Measurements from ENCODE around the gene NIN.

Gene NIN

GRCh38 chr14:50792051-50792477, 38.9 kb downstream of the NIN start:
- no peak for TF ChIP-seq USF1 (IDR thresholded peaks at IDR 0.05)
- no peak for TF ChIP-seq CEBPB (IDR thresholded peaks at IDR 0.05)
- no peak for TF ChIP-seq CREB1 (IDR thresholded peaks at IDR 0.05; ENCODE audit: low read depth)
- no peak for TF ChIP-seq EGR1 (IDR thresholded peaks at IDR 0.05)
- no peak for TF ChIP-seq YY1 (IDR thresholded peaks at IDR 0.05; ENCODE audit: low read depth)
- TF ChIP-seq RAD21 (IDR thresholded peaks at IDR 0.05; ENCODE audit: low read depth) = no peak
- TF ChIP-seq TEAD4 (IDR thresholded peaks at IDR 0.05) = no peak
- no peak for TF ChIP-seq EP300 (IDR thresholded peaks at IDR 0.05; ENCODE audit: borderline replicate concordance)
- TF ChIP-seq NFIC (IDR thresholded peaks at IDR 0.05) = no peak
- TF ChIP-seq FOXM1 (IDR thresholded peaks at IDR 0.05; ENCODE audit: borderline replicate concordance, low read depth) = no peak
- no peak for TF ChIP-seq ZBTB7A (IDR thresholded peaks at IDR 0.05; ENCODE audit: low read depth)
- TF ChIP-seq MAX (IDR thresholded peaks at IDR 0.05) = no peak
- no peak for TF ChIP-seq REST (IDR thresholded peaks at IDR 0.05; ENCODE audit: low read depth)
- no peak for TF ChIP-seq TCF12 (IDR thresholded peaks at IDR 0.05; ENCODE audit: low read depth)
- TF ChIP-seq TAF1 (IDR thresholded peaks at IDR 0.05; ENCODE audit: low read depth) = no peak

DNA sequence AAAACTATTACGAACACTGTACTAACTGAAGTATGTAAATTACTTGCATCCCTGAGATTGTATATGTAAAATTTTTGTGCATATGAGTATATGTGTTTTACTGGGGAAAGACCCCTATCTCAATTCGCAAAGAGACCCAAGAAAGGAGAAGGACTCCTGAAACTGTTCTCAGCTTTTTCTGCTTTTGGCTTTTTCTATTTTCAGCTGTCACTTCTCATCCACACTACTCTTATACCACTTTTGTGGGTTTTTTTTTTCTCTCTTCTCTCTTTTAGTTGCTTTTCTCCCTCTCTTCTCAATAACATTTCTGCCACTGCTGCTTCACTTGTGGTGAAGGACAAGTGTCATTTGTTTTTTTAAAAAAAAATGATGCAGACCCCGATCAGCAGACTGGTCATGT, 39.8 kb downstream of the NIN start:
- TF ChIP-seq REST (IDR thresholded peaks at IDR 0.05; ENCODE audit: low read depth) = no peak
- no peak for TF ChIP-seq NFIC (IDR thresholded peaks at IDR 0.05)
- TF ChIP-seq MAX (IDR thresholded peaks at IDR 0.05) = no peak
- TF ChIP-seq EGR1 (IDR thresholded peaks at IDR 0.05) = no peak
- no peak for TF ChIP-seq TCF12 (IDR thresholded peaks at IDR 0.05; ENCODE audit: low read depth)
- no peak for TF ChIP-seq YY1 (IDR thresholded peaks at IDR 0.05; ENCODE audit: low read depth)
- TF ChIP-seq CREB1 (IDR thresholded peaks at IDR 0.05; ENCODE audit: low read depth) = no peak
- no peak for TF ChIP-seq EP300 (IDR thresholded peaks at IDR 0.05; ENCODE audit: borderline replicate concordance)
- TF ChIP-seq USF1 (IDR thresholded peaks at IDR 0.05) = no peak
- no peak for TF ChIP-seq TEAD4 (IDR thresholded peaks at IDR 0.05)
- no peak for TF ChIP-seq ZBTB7A (IDR thresholded peaks at IDR 0.05; ENCODE audit: low read depth)

DNA sequence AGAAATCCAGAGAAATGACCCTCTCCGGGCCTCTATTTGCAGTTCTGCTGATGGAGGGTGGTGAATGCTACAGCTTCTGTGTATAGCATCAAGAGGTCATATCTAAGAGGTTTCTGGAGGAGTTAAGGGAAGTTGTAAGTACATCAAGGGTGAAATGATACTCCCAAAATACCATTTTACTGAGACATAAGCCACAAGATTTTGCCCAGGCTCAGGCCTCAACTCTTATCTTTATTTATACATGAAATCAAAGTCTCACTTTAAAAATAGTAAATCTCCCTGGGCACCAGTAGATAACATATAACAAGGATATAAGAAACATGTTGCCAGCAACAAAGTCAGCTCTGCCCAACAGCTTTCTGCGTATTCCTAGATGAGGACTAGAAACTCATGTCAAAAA, 40.4 kb downstream of the NIN start:
- TF ChIP-seq TEAD4 (IDR thresholded peaks at IDR 0.05) (no peak), YY1 (IDR thresholded peaks at IDR 0.05; ENCODE audit: low read depth) (no peak), TAF1 (IDR thresholded peaks at IDR 0.05; ENCODE audit: low read depth) (no peak), REST (IDR thresholded peaks at IDR 0.05; ENCODE audit: low read depth) (no peak), USF1 (IDR thresholded peaks at IDR 0.05) (no peak), TCF12 (IDR thresholded peaks at IDR 0.05; ENCODE audit: low read depth) (no peak), EGR1 (IDR thresholded peaks at IDR 0.05) (no peak), CEBPB (IDR thresholded peaks at IDR 0.05) (no peak), ZBTB7A (IDR thresholded peaks at IDR 0.05; ENCODE audit: low read depth) (no peak), RAD21 (IDR thresholded peaks at IDR 0.05; ENCODE audit: low read depth) (no peak), MAX (IDR thresholded peaks at IDR 0.05) (no peak), NFIC (IDR thresholded peaks at IDR 0.05) (no peak), CREB1 (IDR thresholded peaks at IDR 0.05; ENCODE audit: low read depth) (no peak), EP300 (IDR thresholded peaks at IDR 0.05; ENCODE audit: borderline replicate concordance) (no peak)

Measured in Ishikawa (cell line).